Prostate gland (tissue), 2 donors: Measurements from ENCODE around the gene AKAP12.

Source experiments
- CTCF ChIP-seq, 4 experiments: fragments of 200-600 bp in 2 of 4; fragments of 450-650 bp in 2 of 4; sonication (generic) in 2 of 4; IDR thresholded peaks; 1 replicate in 3 of 4; 2 replicates in 1 of 4; pipeline ENCODE4 v1.5.1; 2016 to 2019; ENCODE audit warnings: antibody characterized with exemption in 4 of 4, mild to moderate bottlenecking in 2 of 4, moderate library complexity in 2 of 4
- POLR2A ChIP-seq: fragments of 450-650 bp; IDR thresholded peaks from one replicate; pipeline ENCODE4 v1.6.1; 2016; ENCODE audit warnings: antibody characterized with exemption, mild to moderate bottlenecking
- POLR2AphosphoS5 ChIP-seq: sonication (generic); formaldehyde crosslinking; IDR thresholded peaks from one replicate; pipeline ENCODE4 v1.6.1; 2017; ENCODE audit warnings: antibody characterized with exemption

DNA sequence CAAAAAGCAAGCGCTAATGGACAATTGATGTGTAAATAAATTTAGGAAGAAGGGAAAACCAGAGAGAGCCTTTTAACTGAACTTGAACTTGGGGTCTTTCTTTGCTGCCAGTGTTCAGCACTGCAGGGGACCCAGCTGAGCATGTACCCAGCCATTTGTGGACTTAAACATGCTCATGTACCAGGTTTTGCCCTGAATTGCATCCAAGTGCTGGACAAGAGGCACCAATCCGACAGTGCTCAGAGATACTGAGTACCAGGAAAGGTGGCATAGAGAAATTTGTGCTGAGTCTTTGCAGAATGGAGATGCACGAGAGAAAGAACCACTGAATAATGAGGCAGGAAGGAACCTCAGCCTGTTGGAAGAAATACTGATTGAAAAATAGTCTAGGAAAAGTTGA lies 16.0 kb downstream of the AKAP12 start:
- TF ChIP-seq CTCF (IDR thresholded peaks at IDR 0.05) (no peak), POLR2A (no peak), POLR2AphosphoS5 (no peak)
